ENCODE measurements around the gene POU2F2. TPM values are rescaled to one million over a fixed set of nuclear protein-coding genes. Genes with fewer than 3 reads are reported as not detected.

Gene POU2F2
- total RNA-seq, 1 donor: 0.18 TPM

DNA sequence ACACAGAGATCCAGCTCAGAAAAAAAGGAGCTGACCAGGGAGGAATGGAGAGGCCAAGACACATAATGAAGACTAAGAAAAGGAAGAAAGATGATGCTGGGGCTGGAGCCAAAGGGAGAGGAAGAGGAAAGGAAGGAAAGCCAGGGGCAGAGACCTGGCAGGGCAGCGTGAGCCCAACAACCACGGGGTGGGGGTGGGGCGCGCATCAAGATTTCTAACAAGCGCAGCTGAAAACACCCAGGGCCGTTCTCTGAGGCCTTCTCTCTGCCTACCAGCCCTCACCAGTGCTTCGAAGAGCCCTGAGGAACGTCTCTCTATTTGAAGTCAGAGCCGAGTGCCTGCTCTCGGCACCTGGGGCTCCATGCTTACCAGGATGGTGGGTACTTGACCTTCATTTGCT is 23.6 kb upstream of the POU2F2 start:
- TF ChIP-seq, protein P1, sequence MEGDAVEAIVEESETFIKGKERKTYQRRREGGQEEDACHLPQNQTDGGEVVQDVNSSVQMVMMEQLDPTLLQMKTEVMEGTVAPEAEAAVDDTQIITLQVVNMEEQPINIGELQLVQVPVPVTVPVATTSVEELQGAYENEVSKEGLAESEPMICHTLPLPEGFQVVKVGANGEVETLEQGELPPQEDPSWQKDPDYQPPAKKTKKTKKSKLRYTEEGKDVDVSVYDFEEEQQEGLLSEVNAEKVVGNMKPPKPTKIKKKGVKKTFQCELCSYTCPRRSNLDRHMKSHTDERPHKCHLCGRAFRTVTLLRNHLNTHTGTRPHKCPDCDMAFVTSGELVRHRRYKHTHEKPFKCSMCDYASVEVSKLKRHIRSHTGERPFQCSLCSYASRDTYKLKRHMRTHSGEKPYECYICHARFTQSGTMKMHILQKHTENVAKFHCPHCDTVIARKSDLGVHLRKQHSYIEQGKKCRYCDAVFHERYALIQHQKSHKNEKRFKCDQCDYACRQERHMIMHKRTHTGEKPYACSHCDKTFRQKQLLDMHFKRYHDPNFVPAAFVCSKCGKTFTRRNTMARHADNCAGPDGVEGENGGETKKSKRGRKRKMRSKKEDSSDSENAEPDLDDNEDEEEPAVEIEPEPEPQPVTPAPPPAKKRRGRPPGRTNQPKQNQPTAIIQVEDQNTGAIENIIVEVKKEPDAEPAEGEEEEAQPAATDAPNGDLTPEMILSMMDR (IDR thresholded peaks at IDR 0.05; ENCODE audit: insufficient read depth, low read length): no peak
- no peak overlapping the region for H3K4me3 ChIP-seq (ENCODE audit: low read depth, low read length)
- DNase-seq (ENCODE audit: low read depth): no peak

GRCh38 chr19:42154471-42155323 is 22.5 kb upstream of the POU2F2 start:
- no peak overlapping the region for H3K4me3 ChIP-seq (ENCODE audit: low read depth, low read length)
- DNase-seq (ENCODE audit: low read depth): no peak
- TF ChIP-seq, protein P1 (IDR thresholded peaks at IDR 0.05; ENCODE audit: insufficient read depth, low read length): no peak

- TF ChIP-seq, protein P1 (IDR thresholded peaks at IDR 0.05; ENCODE audit: insufficient read depth, low read length): no peak
- DNase-seq (ENCODE audit: low read depth): no peak
- H3K4me3 ChIP-seq (ENCODE audit: low read depth, low read length): no peak overlapping the region
Measured at GRCh38 chr19:42153672-42154433, 21.6 kb upstream of the POU2F2 start.

DNA sequence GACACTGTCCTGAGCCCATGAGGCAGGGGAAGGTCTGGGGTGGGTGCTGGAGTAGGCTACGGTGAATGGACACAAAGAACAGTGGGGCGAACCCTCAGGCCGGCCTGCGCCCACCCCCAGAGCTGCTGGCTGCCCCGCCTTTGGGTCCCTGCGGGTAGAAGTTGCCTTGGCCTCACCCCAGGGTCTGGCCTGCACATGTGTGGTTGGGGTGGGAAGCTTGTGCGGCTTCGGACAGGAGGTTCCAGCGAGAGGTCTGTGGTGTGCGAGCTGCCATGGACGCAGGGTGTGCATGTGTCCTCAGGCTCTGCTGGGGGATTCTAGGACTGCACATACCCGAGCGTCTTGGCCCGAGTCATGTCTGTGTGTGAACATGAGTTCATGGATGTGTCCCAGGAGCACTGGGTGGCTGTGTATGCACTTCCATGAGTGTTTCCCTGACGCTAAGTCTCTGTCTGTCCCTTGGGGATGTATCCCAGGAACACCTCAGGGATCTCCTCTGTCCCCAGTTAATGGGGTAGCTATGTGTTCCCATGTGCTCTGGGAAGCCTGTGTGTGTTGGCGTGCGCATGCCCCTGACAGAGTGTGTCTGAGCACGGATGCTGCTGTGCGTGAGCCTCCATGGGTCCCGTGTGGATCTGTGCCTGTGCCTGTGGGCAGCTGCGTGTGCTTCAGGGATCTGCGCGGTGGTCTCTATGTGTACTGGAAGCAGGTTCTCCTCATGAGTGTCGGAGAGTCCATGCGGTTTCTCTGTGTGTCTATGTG is 20.8 kb upstream of the POU2F2 start:
- no peak for DNase-seq (ENCODE audit: low read depth)
- no peak overlapping the region for H3K4me3 ChIP-seq (ENCODE audit: low read depth, low read length)
- TF ChIP-seq, protein P1 (IDR thresholded peaks at IDR 0.05; ENCODE audit: insufficient read depth, low read length): no peak

DNA sequence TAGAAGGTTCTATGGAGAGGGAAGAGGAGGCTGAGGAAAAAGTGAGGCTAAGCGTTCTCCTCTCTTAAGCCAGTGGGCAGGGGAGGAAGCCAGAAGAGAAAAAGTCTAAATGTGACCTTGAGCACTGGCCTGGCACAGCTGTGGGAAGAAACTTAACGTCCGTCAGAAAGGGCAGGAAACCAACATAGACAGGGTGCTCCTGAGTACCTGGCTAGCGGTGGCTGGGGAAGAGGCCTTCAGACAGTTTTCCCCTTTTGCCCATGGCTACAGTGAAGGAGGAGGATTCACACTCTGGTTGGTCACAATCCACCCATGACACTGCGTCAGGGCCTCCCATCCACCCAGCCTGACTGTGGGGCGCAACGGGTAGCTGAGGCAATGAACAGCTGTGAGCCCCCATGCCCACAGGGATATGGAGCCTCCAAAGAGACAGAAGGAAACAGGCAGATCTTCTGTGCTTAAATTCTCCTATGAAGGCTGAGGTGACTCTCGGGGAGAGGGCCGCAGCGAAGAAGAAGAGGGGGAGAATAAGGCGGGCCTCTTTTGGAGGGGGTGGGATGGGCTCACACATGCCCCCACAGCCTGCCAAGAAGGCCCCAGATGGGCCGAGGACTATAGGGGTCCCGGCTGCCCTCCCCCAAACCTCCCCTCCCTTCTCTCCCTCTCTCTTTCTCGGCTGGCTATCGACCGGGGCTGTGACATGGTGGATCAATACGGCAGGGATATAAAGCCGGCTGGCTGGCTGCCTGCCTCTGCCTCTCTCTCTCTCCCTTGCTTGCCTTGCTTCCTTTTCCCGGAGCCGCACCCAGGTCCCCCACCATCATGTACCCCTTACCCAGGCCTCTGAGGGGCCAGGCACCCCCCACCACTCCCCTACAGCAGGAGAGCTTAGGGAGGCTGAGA is 19.8 kb upstream of the POU2F2 start:
- no peak for DNase-seq (ENCODE audit: low read depth)
- no peak overlapping the region for H3K4me3 ChIP-seq (ENCODE audit: low read depth, low read length)
- TF ChIP-seq, protein P1 (IDR thresholded peaks at IDR 0.05; ENCODE audit: insufficient read depth, low read length): no peak
